ENCODE results near the gene KCNF1.

GRCh38 chr2:10934308-10934978, 22.7 kb downstream of the KCNF1 start:
- no peak for TF ChIP-seq NR2C2 (CRISPR knock-in tag; IDR thresholded peaks at IDR 0.05)
- no peak for TF ChIP-seq PRDM15 (CRISPR knock-in tag; IDR thresholded peaks at IDR 0.05)
- TF ChIP-seq CTCF (IDR thresholded peaks at IDR 0.05) = no peak
- no peak for TF ChIP-seq ZNF138 (CRISPR knock-in tag; conservative IDR thresholded peaks at IDR 0.05)
- TF ChIP-seq USF1 (CRISPR knock-in tag; IDR thresholded peaks at IDR 0.05) = no peak
- TF ChIP-seq USF2 (CRISPR knock-in tag; IDR thresholded peaks at IDR 0.05) = no peak
- no peak for TF ChIP-seq ZNF263 (CRISPR knock-in tag; IDR thresholded peaks at IDR 0.05; ENCODE audit: low read depth)
- TF ChIP-seq SP1 (CRISPR knock-in tag; conservative IDR thresholded peaks at IDR 0.05) = no peak
- no peak for TF ChIP-seq CBFB (CRISPR knock-in tag; IDR thresholded peaks at IDR 0.05; ENCODE audit: low read depth)
- TF ChIP-seq FOXK1 (CRISPR knock-in tag; IDR thresholded peaks at IDR 0.05) = no peak
- TF ChIP-seq ZNF121 (CRISPR knock-in tag; IDR thresholded peaks at IDR 0.05) = no peak
